HL-60 (cell line): ENCODE data around the gene SHISA4.

Source experiments
- DNase-seq, 2 experiments: peaks; one replicate each; pipeline ENCODE4 v3.0.0-alpha.2; 2010 to 2020; ENCODE audit warnings: low read depth in 1 of 2, low spot score in 1 of 2
- H3K27ac ChIP-seq: fragments of 250-450 bp; sonication (Bioruptor Pico); replicated peaks from 2 replicates; pipeline ENCODE4 v1.5.1; 2020; ENCODE audit warnings: mild to moderate bottlenecking, moderate library complexity
- H3K27me3 ChIP-seq: fragments of 250-450 bp; sonication (Bioruptor Pico); 2 replicates; pipeline ENCODE4 v1.5.1; 2021; ENCODE audit warnings: mild to moderate bottlenecking, moderate library complexity; ENCODE audit not compliant: insufficient read depth, poor library complexity, severe bottlenecking
- H3K4me3 ChIP-seq: replicated peaks from 2 replicates; pipeline ENCODE4 v1.5.1; 2011; ENCODE audit warnings: mild to moderate bottlenecking, control low read depth, low read length; ENCODE audit not compliant: insufficient read depth
- GABPA ChIP-seq: IDR thresholded peaks from 2 replicates; pipeline ENCODE4 v1.6.1; 2012; ENCODE audit warnings: low read depth
- POLR2AphosphoS5 ChIP-seq: IDR thresholded peaks from 2 replicates; pipeline ENCODE4 v1.6.1; 2012; ENCODE audit warnings: low read depth
- SPI1 ChIP-seq: IDR thresholded peaks from 2 replicates; pipeline ENCODE4 v1.6.1; 2012; ENCODE audit warnings: low read depth, mild to moderate bottlenecking, borderline replicate concordance
- TF ChIP-seq, protein P1 (sequence below): IDR thresholded peaks from 2 replicates; pipeline ENCODE4 v1.6.1; 2012; ENCODE audit warnings: low read depth; ENCODE audit not compliant: insufficient replicate concordance
- TF ChIP-seq, protein P2 (sequence below): IDR thresholded peaks from one replicate; pipeline ENCODE4 v1.5.1; 2011; ENCODE audit warnings: low read length, control low read depth, inconsistent platforms; ENCODE audit not compliant: insufficient read depth

Gene SHISA4

DNA sequence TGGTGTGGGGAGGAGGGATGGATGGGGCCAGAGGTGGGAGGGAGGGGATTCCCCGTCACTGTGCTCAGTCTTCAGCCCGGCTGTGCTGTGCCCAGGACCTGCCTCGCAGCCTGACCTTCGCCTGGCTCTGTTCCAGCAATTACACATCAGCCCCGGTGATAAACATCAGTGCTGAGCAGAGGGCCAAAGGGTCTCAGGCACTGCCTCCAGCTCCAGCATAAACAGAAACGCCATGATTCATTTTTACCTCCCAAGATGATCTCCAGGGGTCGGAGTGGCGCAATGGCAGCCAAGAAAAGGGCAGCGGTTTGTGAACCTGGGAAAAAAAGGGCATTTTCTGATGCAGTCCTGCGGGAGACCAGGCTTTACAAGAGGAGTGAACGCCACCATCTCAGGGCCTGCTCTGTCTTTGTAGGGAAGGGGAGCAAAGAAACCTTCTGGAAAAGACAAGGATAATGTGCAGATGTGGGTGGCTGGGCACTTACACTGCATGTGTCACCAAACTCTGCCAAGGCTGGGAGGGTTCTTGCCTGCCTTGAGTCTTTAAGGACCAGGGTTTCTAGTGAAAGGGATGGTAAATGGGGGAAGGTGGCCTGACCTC lies 28.1 kb downstream of the SHISA4 start:
- Histone ChIP-seq H3K27ac (no peak overlapping the region), H3K4me3 (no peak overlapping the region), H3K27me3 (no peaks in the 10 kb centered on the region)
- no peak for TF ChIP-seq SPI1
- TF ChIP-seq, protein P1, sequence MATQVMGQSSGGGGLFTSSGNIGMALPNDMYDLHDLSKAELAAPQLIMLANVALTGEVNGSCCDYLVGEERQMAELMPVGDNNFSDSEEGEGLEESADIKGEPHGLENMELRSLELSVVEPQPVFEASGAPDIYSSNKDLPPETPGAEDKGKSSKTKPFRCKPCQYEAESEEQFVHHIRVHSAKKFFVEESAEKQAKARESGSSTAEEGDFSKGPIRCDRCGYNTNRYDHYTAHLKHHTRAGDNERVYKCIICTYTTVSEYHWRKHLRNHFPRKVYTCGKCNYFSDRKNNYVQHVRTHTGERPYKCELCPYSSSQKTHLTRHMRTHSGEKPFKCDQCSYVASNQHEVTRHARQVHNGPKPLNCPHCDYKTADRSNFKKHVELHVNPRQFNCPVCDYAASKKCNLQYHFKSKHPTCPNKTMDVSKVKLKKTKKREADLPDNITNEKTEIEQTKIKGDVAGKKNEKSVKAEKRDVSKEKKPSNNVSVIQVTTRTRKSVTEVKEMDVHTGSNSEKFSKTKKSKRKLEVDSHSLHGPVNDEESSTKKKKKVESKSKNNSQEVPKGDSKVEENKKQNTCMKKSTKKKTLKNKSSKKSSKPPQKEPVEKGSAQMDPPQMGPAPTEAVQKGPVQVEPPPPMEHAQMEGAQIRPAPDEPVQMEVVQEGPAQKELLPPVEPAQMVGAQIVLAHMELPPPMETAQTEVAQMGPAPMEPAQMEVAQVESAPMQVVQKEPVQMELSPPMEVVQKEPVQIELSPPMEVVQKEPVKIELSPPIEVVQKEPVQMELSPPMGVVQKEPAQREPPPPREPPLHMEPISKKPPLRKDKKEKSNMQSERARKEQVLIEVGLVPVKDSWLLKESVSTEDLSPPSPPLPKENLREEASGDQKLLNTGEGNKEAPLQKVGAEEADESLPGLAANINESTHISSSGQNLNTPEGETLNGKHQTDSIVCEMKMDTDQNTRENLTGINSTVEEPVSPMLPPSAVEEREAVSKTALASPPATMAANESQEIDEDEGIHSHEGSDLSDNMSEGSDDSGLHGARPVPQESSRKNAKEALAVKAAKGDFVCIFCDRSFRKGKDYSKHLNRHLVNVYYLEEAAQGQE, result no peak
- TF ChIP-seq, protein P2, sequence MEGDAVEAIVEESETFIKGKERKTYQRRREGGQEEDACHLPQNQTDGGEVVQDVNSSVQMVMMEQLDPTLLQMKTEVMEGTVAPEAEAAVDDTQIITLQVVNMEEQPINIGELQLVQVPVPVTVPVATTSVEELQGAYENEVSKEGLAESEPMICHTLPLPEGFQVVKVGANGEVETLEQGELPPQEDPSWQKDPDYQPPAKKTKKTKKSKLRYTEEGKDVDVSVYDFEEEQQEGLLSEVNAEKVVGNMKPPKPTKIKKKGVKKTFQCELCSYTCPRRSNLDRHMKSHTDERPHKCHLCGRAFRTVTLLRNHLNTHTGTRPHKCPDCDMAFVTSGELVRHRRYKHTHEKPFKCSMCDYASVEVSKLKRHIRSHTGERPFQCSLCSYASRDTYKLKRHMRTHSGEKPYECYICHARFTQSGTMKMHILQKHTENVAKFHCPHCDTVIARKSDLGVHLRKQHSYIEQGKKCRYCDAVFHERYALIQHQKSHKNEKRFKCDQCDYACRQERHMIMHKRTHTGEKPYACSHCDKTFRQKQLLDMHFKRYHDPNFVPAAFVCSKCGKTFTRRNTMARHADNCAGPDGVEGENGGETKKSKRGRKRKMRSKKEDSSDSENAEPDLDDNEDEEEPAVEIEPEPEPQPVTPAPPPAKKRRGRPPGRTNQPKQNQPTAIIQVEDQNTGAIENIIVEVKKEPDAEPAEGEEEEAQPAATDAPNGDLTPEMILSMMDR, result no peak
- no peak for TF ChIP-seq GABPA
- no peak for TF ChIP-seq POLR2AphosphoS5
- DNase-seq, result no peak

DNA sequence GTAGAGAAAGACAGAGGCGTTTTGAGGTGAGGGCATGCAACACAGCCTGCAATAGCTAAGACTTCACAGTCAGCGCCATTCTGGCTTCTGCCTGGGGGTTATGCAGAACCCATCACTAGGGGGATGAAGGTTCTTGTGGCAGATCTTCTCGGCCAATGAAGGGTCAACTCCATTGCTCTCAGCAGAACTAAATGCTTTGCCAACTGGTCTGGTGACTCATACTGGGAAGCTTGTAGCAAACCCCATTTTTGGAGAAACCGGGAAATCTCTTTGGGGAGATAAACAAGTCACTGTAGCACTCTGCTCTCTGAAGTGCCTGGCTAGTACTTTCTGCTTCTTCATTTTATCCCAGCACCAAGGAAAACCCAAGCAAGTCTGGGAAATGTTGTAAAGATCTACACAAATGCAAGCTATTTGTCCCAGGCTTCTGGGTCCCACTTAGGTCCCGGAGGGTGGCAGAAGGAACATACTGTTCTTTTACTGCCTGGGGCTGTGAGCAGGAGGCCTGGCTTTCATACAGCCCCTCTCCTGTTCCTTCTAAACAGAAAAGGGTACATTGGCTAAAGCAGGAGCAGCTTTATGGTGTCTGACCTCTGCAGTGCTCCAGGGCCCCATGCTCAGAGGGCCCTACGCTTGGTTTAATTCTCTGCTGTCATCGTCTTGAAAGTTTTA lies 28.8 kb downstream of the SHISA4 start:
- TF ChIP-seq, protein P1, result no peak
- TF ChIP-seq, protein P2, result no peak
- TF ChIP-seq GABPA (no peak), SPI1 (no peak)
- Histone ChIP-seq H3K4me3 (no peak overlapping the region), H3K27me3 (no peaks in the 10 kb centered on the region), H3K27ac (no peak overlapping the region)
- no peak for DNase-seq

DNA sequence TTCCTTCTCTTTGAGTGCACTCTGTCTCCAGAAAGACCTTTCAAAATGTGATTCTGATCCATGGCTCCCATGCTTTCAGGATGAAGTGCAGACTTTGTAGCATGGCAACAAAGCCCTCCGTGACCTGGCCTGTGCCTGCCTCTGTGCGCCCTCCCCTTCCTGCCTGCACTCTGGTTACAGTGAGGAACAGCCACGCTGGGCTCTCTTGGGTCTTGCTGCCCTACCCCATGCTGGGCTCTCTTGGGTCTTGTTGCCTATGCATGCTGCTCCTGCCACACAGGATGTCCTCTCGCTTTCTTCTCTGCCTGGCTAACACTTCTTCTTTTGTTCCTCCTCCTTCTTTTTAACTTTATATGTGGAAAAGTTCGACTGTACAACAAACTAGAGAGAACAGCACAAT lies 29.6 kb downstream of the SHISA4 start:
- TF ChIP-seq POLR2AphosphoS5 (no peak), GABPA (no peak), SPI1 (no peak)
- TF ChIP-seq, protein P1, result no peak
- TF ChIP-seq, protein P2, result no peak
- no peak for DNase-seq
- Histone ChIP-seq H3K27me3 (no peaks in the 10 kb centered on the region), H3K27ac (no peak overlapping the region), H3K4me3 (no peak overlapping the region)
